HCT116 (cell line): ENCODE data around the gene ZNF512. TPM values are rescaled to one million over a fixed set of nuclear protein-coding genes. Genes with fewer than 3 reads are reported as not detected.

ENCODE experiments used
- ATAC-seq: fragments of 200-7000 bp; cut with Tn5 transposase; 2 replicates; pipeline ENCODE4 v1.9.1; 2020; ENCODE audit warnings: mild to moderate bottlenecking, moderate library complexity
- BruUV-seq: library from RNA; stranded (reverse); fragments of 400-500 nt; replicated peaks from 2 replicates; lab custom pipeline; 2021; lab: Mats Ljungman, UMichigan
- CTCF ChIA-PET: fragments of 300-600 bp; sonication (Branson Sonifier 250); formaldehyde crosslinking; loops from one replicate; lab custom pipeline; 2021; ENCODE audit warnings: antibody characterized with exemption; lab: Charles Lee
- POLR2A ChIA-PET: fragments of 300-600, 350-600 bp; sonication (Branson Sonifier 250); formaldehyde crosslinking; loops from one replicate; lab custom pipeline; 2021; ENCODE audit warnings: antibody characterized with exemption; lab: Charles Lee
- RAD21 ChIA-PET, 2 experiments: fragments of 300-600 bp; sonication (Branson Sonifier 250); formaldehyde crosslinking; loops; one replicate each; lab custom pipeline; 2023; ENCODE audit warnings: low total read pairs in 2 of 2; ENCODE audit not compliant: uncharacterized antibody in 2 of 2, unreplicated experiment in 2 of 2, low non-redundant PET in 1 of 2; lab: Charles Lee
- DNase-seq: peaks from one replicate; pipeline ENCODE4 v3.0.0-alpha.2; 2010; ENCODE audit warnings: low read depth, low spot score
- H2AFZ ChIP-seq: fragments of 200-600 bp; shearing (Covaris generic), sonication (generic); 2 replicates; pipeline ENCODE4 v1.6.1; 2017; ENCODE audit warnings: low read depth, mixed run types, mixed read lengths, antibody characterized with exemption, low read length; ENCODE audit not compliant: poor library complexity, severe bottlenecking
- H3K27ac ChIP-seq: 2 replicates; pipeline ENCODE4 v1.5.1; 2012; ENCODE audit warnings: low read depth, low read length
- H3K27me3 ChIP-seq: fragments of 200-600 bp; sonication (generic); 2 replicates; pipeline ENCODE4 v1.6.1; 2016; ENCODE audit warnings: mixed run types, low read length, mixed read lengths; ENCODE audit not compliant: insufficient read depth
- H3K36me3 ChIP-seq, 2 experiments: fragments of 200-500 bp in 1 of 2; fragments of 200-600 bp in 1 of 2; sonication (Bioruptor generic) in 1 of 2; sonication (generic) in 1 of 2; 2 replicates each; pipeline versions ENCODE4 v1.5.1 to v1.6.1; 2014 to 2016; ENCODE audit warnings: low read length in 2 of 2, inconsistent platforms in 1 of 2, mixed read lengths in 1 of 2, mixed run types in 1 of 2; ENCODE audit not compliant: insufficient read depth in 2 of 2, control insufficient read depth in 1 of 2
- H3K4me1 ChIP-seq, 2 experiments: fragments of 200-600 bp in 1 of 2; sonication (generic) in 1 of 2; 2 replicates each; pipeline versions ENCODE4 v1.5.1 to v1.6.1; 2012 to 2017; ENCODE audit warnings: low read length in 2 of 2, inconsistent platforms in 1 of 2, mild to moderate bottlenecking in 1 of 2, mixed read lengths in 1 of 2, mixed run types in 1 of 2, moderate library complexity in 1 of 2; ENCODE audit not compliant: insufficient read depth in 2 of 2, control insufficient read depth in 1 of 2
- H3K4me2 ChIP-seq: fragments of 200-600 bp; sonication (generic); 2 replicates; pipeline ENCODE4 v1.6.1; 2017; ENCODE audit warnings: mixed run types, low read length, mixed read lengths
- H3K4me3 ChIP-seq, 2 experiments: fragments of 200-600 bp in 1 of 2; sonication (generic) in 1 of 2; replicated peaks in 1 of 2; 2 replicates each; pipeline ENCODE4 v1.5.1; 2011 to 2016; ENCODE audit warnings: low read length in 2 of 2, control low read depth in 1 of 2, low read depth in 1 of 2, mild to moderate bottlenecking in 1 of 2, mixed read lengths in 1 of 2, mixed run types in 1 of 2
- H3K79me2 ChIP-seq: fragments of 200-600 bp; sonication (generic); 2 replicates; pipeline ENCODE4 v1.6.1; 2017; ENCODE audit warnings: mild to moderate bottlenecking, mixed run types, low read length, moderate library complexity, mixed read lengths; ENCODE audit not compliant: insufficient read depth
- H3K9ac ChIP-seq: fragments of 200-600 bp; sonication (generic); 2 replicates; pipeline ENCODE4 v1.6.1; 2016; ENCODE audit warnings: low read length, mixed read lengths
- H3K9me2 ChIP-seq: fragments of 200-600 bp; sonication (generic), shearing (Covaris generic); 2 replicates; pipeline ENCODE4 v1.6.1; 2017; ENCODE audit warnings: mixed run types, mild to moderate bottlenecking, moderate library complexity; ENCODE audit not compliant: insufficient read depth
- H3K9me3 ChIP-seq, 2 experiments: fragments of 200-500 bp in 1 of 2; fragments of 200-600 bp in 1 of 2; sonication (Bioruptor generic) in 1 of 2; sonication (generic) in 1 of 2; 2 replicates each; pipeline ENCODE4 v1.6.1; 2014 to 2017; ENCODE audit warnings: low read length in 2 of 2, mixed read lengths in 2 of 2, inconsistent platforms in 1 of 2, low read depth in 1 of 2, mild to moderate bottlenecking in 1 of 2, mixed run types in 1 of 2, moderate library complexity in 1 of 2; ENCODE audit not compliant: control insufficient read depth in 1 of 2, insufficient read depth in 1 of 2
- H4K20me1 ChIP-seq: fragments of 200-600 bp; sonication (generic), shearing (Covaris generic); 2 replicates; pipeline ENCODE4 v1.6.1; 2017; ENCODE audit warnings: mixed run types, mild to moderate bottlenecking, moderate library complexity; ENCODE audit not compliant: insufficient read depth
- CEBPB ChIP-seq: IDR thresholded peaks from 2 replicates; pipeline ENCODE4 v1.6.1; 2012; ENCODE audit warnings: low read depth
- EZH2 ChIP-seq: fragments of 200-600 bp; sonication (generic); IDR thresholded peaks from 2 replicates; pipeline ENCODE4 v1.6.1; 2017; ENCODE audit warnings: antibody characterized with exemption, mixed run types
- REST ChIP-seq: IDR thresholded peaks from 2 replicates; pipeline ENCODE4 v1.6.1; 2012; ENCODE audit warnings: low read depth
- ZNF274 ChIP-seq: fragments of 200-500 bp; sonication (Bioruptor generic); IDR thresholded peaks from 2 replicates; pipeline ENCODE4 v1.6.1; 2014; ENCODE audit warnings: mild to moderate bottlenecking, low read depth, low read length, inconsistent platforms
- intact Hi-C: fragments of 100-400 bp; cut with micrococcal nuclease; formaldehyde crosslinking; loops from 2 replicates; pipeline ENCODE4 v1.10.0; 2022
- total RNA-seq: library from RNA; stranded (reverse); gene quantifications from one replicate; pipeline ENCODE4 v1.2.1, GENCODE V29; 2021; ENCODE audit not compliant: unreplicated experiment

The ZNF512 gene
- total RNA-seq, 1 experiment from 2014 or later = 33.0 TPM

- H3K4me1 ChIP-seq = peaks cover 7 to 17% of the 10 kb centered on the region in 2 experiments
- no peaks in the 10 kb centered on the region for H4K20me1 ChIP-seq
- H3K4me2 ChIP-seq = peak overlapping the region; percentile 89
- ATAC-seq (no peak), DNase-seq (no peak)
- H3K4me3 ChIP-seq = peak overlapping the region; percentile 92 to 99
- H3K27ac ChIP-seq = peak overlapping the region; percentile 71
- no peaks in the 10 kb centered on the region for H3K27me3 ChIP-seq
- peaks cover 42% of the 10 kb centered on the region for H3K79me2 ChIP-seq
- no peaks in the 10 kb centered on the region for H3K9me2 ChIP-seq
- H3K36me3 ChIP-seq = peaks cover 33 to 40% of the 10 kb centered on the region in 2 experiments
- no peaks in the 10 kb centered on the region for H3K9me3 ChIP-seq
- no peak for TF ChIP-seq REST
- TF ChIP-seq EZH2 = no peak
- peak; percentile 46; the same call in 1 of the 2 replicates for TF ChIP-seq CEBPB
- CTCF ChIA-PET = no interaction called here
- RAD21 ChIA-PET = no interaction called here
- peak overlapping the region; percentile 82 for H3K9ac ChIP-seq
- H2AFZ ChIP-seq = no peak overlapping the region
- intact Hi-C loops = loop anchor here (5.0 kb wide), 1 partner anchor 257 kb away; the partner anchor contains the start of gene PPM1G
- POLR2A ChIA-PET = no interaction called here
- BruUV-seq = no TSS peak
These were observed 82.0 kb downstream of the ZNF512 start for GRCh38 chr2:27664622-27665363.

GRCh38 chr2:27667446-27667845 lies 84.6 kb downstream of the ZNF512 start:
- no TSS peak for BruUV-seq

More at GRCh38 chr2:27667446-27667845, 84.6 kb downstream of the ZNF512 start:
- TF ChIP-seq ZNF274 = no peak
- Histone ChIP-seq H3K27ac (no peak overlapping the region), H3K9ac (no peak overlapping the region), H2AFZ (no peak overlapping the region), H3K36me3 (peaks cover 19 to 32% of the 10 kb centered on the region in 2 experiments; a peak in 3 of 4 replicates), H4K20me1 (no peaks in the 10 kb centered on the region; the same call in 1 of the 2 replicates), H3K9me3 (no peaks in the 10 kb centered on the region), H3K4me1 (peaks cover 7 to 12% of the 10 kb centered on the region in 2 experiments), H3K4me2 (no peak overlapping the region), H3K9me2 (no peaks in the 10 kb centered on the region), H3K27me3 (no peaks in the 10 kb centered on the region), H3K79me2 (peaks cover 30% of the 10 kb centered on the region), H3K4me3 (no peak overlapping the region)
- ATAC-seq (no peak), DNase-seq (no peak)
- ChIA-PET POLR2A (interaction anchor here (0.6 kb wide), 1 partner anchor 845 kb away, joined by 3 read pairs; no protein-coding TSS in a partner anchor), RAD21 (no interaction called here), CTCF (no interaction called here)
- intact Hi-C loops = no loop called here
